Stimulated activated CD4-positive, alpha-beta T cell treated with anti-CD3 and anti-CD28 coated beads, Interleukin-4, amount 100 ng/mL, for 24 hours (primary cell): ENCODE data around the gene PA2G4.
"Not testable (repeated sequence)": the region's sequence is repeated elsewhere in the genome, so short reads cannot be mapped to it uniquely, and the experiment has no call there.

Experiments used
- DNase-seq: peaks from one replicate; pipeline ENCODE4 v3.0.0-alpha.2; 2020

The PA2G4 gene

DNA sequence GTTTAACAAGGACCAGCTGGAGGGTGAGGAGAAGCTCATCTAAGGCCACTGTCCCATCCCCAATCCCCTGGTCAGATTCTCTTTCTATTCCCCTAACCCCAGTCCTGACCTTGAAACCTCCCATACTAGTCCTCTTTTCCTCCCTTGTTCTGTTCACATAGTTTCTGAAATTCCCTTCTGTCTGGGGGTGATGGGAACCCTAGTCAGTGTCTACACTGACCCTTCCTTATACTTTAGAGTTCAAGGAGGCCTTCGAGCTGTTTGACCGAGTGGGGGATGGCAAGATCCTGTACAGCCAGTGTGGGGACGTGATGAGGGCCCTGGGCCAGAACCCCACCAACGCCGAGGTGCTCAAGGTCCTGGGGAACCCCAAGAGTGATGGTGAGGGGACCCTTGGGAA, 50.5 kb downstream of the PA2G4 start:
- DNase-seq, result no peak

DNA sequence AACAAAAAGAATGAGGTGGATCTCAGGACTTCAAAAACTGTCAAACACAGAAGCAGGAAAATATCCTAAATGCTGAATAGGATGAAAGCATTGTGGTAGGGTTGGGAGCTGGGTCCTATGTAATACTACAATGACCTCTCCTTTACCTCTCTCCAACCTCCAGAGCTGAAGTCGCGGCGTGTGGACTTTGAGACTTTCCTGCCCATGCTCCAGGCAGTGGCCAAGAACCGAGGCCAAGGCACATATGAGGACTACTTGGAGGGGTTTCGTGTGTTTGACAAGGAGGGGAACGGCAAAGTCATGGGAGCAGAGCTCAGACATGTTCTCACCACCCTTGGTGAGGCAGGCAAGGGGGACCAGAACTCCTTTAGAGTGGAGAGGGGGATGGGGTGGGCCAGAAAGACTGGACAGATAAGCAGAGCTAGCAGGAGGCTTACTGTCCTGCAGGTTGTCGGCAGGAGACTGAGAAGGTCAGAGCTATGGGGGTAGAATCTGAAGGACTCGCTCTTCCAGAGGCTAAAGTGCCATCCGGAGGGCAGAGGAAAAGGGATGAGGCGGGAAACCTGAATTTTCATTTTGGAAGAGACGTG, 51.0 kb downstream of the PA2G4 start:
- no peak for DNase-seq

DNA sequence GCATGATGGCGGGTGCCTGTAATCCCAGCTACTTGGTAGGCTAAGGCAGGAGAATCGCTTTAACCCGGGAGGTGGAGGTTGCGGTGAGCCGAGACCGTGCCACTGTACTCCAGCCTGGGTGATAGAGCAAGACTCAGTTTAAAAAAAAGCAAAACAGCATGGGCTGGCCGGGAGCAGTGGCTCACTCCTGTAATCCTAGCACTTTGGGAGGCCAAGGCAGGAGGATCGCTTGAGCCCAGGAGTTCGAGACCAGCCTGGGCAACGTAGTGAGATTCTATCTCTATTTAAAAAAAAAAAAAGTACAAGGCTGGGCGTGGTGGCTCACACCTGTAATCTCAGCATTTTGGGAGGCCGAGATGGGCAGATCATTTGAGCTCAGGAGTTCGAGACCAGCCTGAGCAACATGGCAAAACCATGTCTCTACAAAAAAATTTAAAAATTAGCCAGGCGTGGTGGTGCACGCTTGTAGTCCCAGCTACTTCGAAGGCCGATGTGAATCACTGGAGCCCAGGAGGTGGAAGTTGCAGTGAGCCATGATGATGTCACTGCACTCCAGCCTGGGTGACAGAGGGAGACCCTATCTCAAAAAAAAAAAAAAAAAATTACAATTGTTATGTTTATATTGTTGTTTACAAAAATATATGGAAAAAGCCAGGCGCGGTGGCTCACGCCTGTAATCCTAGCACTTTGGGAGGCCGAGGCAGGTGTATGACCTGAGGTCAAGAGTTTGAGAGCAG, 52.3 kb downstream of the PA2G4 start:
- DNase-seq, result not testable (repeated sequence)

DNA sequence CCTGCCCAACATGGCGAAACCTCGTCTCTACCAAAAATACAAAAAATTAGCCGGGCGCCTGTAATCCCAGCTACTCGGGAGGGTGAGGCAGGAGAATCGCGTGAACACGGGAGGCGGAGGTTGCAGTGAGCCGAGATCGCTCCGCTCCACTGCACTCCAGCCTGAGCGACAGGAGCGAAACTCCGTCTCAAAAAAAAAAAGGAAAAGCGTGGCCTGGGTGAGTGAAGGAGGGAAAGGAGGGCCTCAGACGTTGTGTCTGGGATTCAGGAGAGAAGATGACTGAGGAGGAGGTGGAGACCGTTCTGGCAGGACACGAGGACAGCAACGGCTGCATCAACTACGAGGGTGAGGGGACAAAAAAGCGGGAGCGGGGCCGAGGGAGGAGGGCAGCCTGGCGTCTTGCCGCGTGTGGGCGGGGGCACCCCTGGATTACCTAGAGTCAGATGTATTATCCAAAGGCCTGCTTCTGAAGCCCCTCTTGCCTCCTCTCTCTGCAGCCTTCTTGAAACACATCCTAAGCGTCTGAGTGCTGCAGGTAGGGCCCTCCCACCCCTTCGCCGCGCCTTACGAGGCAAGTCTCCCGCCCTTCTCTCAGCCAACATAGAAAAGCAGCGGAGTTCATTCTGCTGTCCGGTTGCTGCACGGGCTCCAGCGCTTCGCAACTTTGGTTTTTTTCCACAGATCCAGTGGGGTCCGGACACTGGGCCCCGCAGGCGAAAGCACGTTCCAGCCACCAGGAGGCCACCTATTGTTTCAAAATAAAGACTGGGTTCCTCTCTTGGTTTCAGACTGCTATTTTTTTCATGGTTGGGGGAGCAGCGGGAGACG, 53.1 kb downstream of the PA2G4 start:
- peak; percentile 60 for DNase-seq

DNA sequence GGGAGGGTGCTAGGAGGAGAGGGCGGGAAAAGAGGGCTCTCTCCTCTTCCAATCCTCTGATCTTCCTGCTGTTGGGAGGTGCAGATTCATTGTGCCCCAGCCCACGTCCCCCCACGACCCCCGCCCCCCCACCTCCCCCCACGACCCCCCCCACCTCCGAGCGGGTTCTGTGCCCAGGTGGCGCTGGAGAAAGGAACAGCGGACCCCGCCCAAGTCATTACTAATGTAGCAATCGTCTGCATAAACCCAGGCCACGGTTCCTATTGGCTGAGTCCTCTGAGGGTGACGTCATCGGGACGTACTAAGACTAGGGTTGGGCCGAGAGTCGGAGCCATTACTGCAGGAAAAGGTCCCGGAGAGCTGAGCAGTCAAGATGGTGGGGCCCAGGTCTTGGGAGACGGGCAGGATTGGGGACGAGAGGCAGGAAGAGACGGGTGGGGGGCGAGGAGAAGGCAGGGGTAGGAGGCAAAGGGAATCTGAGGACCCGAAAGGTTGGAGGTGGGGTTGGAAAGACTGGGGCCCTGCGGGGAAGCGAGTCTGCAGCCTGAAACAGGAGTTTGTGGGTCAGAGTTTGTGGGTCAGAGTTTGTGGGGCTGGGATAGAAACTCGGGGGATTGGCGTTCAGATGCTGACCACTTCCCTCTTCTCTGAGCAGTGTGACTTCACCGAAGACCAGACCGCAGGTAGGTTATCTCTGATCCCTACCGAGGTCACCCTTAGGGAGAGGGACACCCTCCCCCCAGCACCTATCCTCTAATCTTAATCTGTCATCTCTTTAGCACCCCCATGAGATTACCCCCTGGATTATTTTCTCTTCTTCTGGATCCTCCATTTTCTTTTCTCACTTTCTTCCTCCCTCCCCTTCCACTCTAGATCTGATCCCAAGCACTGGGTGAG, 53.9 kb downstream of the PA2G4 start, which contains the start of gene MYL6:
Gene MYL6 (plus strand): TSS at position 331 of the 897 bp plus-strand sequence. CDS start 43 bp downstream, at position 374.
- DNase-seq, result peak; percentile 95

DNA sequence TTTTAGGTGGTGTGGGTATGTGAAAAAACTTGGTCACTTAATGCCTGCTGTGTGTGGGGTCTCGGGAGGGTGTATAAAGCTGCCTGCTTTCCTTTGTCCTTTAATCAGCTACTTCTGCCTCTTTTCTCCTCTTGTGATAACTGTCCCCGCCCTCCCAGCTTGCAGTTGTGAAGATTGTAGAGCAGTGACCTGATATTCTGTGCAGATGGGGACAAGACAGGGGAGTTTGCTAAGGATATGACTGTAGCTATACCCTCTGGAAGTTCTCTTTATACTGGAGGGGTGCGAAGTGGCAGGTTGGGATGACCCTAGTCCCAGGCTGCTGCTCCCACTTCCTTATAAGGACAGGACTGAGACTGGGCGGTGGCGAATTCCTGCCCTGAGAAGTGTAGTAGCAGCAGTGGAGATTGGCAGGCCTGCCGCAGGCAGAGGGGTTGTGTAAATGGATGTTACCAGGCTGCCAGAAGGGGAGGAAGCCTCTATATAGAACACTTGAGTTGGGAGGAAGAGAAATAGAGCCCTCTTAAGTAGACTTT, 54.6 kb downstream of the PA2G4 start:
- DNase-seq, result peak; percentile 39

DNA sequence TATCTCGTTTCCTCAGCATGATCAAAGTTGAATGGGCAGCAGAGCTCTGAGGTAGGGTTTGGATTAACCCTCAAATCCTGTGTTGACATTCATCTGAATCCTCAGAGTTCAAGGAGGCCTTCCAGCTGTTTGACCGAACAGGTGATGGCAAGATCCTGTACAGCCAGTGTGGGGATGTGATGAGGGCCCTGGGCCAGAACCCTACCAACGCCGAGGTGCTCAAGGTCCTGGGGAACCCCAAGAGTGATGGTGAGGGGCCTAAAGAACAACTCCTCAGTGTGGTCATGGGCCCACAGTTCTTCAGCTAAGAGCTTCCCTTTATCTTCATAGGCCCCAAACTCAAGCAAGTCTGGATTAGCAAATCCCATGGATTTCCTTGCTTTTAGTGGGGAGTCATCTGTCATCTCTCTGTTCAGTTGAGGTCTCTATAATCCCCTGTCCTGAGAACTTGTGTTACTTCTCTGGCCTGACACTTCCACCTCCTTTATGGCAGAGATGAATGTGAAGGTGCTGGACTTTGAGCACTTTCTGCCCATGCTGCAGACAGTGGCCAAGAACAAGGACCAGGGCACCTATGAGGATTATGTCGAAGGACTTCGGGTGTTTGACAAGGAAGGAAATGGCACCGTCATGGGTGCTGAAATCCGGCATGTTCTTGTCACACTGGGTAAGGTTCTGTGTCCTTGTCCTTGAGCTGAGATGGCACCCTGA, 55.3 kb downstream of the PA2G4 start:
- DNase-seq, result no peak

DNA sequence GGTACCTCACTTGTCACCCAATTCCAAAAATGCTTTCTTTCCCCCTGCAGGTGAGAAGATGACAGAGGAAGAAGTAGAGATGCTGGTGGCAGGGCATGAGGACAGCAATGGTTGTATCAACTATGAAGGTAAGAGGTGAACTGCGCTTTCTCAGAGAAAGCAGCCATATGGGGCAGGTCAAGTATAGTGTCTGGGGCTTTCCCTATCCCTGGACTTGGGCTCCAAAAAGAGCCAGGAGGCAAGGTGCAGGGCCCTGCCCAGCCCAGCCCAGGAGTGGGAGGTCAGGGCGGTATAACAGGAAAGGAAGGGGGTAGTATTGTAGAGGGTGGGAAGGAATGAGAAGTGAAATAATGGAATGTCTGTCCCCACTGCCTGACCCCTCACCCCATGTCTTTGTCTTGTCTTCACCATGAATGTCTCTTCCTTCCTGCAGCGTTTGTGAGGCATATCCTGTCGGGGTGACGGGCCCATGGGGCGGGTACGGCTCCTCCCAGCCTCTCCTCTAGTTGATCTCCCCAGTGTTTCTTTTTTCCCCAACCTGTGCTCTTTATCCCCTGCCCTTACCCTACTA, 55.9 kb downstream of the PA2G4 start:
- DNase-seq, result peak; percentile 60

DNA sequence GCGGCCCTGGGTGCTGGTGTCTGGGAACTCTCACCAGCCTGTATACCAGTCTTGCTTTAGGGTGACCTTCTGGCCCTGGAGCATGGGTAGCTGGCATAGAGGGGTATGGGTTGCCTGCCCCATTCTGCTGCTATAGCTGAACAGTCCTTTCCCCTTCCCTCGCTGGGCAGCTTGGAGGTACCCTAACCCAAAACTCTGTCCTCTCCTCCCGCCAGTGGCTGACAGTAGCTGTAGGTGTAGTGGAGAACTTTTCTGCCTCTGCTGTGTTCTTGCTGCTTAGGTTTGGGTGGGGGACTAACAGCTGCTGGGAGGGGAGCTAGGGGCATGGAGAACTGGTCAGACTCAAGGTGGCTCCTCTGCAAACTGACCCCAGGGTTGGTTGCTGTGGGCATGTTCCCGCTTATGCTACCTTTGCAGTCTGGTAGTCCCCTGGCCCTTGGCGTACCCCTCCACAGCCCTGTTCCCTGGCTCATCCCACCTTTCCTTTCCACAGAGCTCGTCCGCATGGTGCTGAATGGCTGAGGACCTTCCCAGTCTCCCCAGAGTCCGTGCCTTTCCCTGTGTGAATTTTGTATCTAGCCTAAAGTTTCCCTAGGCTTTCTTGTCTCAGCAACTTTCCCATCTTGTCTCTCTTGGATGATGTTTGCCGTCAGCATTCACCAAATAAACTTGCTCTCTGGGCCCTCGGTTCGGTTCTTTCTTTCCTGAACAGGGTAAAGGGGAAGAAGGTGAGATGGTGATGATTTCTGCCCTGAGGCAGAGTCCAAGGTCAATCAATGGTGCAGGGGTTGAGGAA, 56.7 kb downstream of the PA2G4 start:
- no peak for DNase-seq

DNA sequence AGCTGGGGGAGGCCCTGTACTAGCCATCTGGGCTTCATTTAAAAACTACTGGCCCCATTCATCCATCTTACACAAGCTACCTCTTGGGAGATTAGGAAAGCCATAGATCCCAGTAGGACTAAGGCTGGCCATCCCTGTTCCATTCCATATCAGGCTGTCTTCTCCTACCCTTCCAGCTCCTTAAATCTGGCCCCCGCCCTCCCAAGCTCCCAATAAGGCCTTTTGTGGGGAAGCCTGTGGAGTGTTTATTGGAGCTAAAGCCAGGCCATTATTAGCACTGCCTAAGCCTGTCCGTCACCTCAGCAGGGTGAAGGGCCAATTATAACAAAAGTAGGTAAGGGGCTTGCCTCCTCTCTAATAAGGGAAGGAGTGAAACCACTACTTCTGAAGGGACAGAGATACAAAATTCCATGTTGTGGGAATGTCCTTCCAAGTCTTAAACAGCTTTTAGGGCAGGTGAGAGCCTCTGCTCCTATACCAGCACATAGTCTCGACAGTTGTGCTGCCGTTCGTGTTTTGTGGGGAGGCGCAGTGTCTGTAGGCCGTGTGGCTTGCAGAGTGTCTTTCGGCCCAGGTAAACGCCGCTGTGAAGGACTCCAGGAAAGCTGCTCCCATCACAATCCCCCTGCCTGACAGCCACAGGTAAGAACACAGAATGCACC, 57.5 kb downstream of the PA2G4 start:
- DNase-seq, result no peak

DNA sequence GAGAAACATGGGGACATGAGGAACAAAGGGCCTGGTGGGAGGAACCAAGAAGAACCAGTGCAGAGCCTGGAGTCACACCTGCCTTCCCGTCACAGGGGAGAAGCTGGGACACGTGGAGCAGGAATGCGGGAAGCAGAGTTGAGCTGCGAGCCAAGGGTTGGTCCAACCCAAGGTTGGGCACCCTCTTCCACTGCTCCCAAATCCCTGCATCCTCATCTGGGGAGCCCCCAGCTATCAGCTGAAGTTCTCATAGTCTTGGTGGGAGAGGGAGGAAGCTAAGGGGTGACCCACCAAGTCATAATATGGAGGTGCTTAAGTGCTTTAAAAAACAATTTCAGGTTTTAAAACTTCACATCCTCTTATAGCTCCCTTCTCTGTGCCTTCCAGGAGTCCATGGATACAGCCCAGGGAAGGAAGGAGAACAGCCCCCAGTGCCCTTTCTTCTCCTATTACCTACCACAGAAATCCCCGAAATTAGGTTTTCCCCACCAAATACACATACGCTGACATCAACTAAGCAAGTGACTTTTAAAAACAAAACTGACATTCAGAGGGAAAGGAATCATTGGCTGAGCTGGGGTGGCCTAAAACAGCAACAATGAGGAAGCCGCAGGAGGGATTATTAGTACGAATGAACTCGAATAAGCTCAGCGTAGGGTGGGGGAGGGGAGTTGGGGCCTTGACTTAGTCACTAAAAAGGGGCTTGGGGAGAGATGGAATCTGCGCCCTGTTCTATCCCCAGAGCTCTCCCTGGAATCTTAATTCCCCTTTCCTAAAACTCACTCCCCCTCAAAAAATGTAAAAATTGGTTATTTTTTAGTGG, 58.3 kb downstream of the PA2G4 start:
- DNase-seq, result no peak
